ENCODE data around the gene SLC4A5. TPM values are rescaled to one million over a fixed set of nuclear protein-coding genes. Genes with fewer than 3 reads are reported as not detected.

The SLC4A5 gene
- total and polyA plus RNA-seq, 2 of the 8 experiments (the other 6 are each of a cell fraction or from before 2014, with no cell fraction given): 0.42 to 0.52 TPM

DNA sequence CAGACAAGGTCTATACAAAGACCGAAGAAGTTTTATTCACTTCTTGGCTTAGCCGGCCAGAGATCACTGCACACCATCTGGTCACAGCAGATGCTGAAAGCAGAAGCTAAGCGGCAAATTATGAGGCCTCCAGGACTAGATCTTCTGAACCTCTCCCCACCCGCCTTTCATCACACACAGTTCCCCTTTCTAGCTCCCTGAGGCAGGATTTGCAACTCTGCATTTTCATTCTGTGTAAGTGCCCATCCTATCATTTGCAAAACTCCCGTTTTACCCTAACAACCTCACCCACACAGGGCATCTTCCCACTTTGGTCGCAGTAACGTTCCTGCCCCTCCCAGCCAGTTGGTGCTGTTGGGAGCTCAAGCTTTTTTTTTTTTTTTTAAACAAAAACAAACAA lies 161.5 kb downstream of the SLC4A5 start (continued):
- TF ChIP-seq E2F6 (IDR thresholded peaks at IDR 0.05) (no peak), GTF2F1 (IDR thresholded peaks at IDR 0.05; ENCODE audit: borderline replicate concordance, low read depth, low read length) (no peak), CREB1 (IDR thresholded peaks at IDR 0.05) (no peak)

All from H1 (cell line).